Neural crest cell (in vitro differentiated cells): ENCODE results near the gene WFS1. TPM values are rescaled to one million over a fixed set of nuclear protein-coding genes. Genes with fewer than 3 reads are reported as not detected.

Source experiments
- DNase-seq: peaks from one replicate; pipeline ENCODE4 v3.0.0; 2021; ENCODE audit warnings: low read depth, mixed read lengths, low spot score
- H3K27ac Mint-ChIP-seq: one replicate; pipeline ENCODE4 v1.8.0; 2021; ENCODE audit warnings: mild to moderate bottlenecking, mixed read lengths; ENCODE audit not compliant: unreplicated experiment
- H3K27me3 Mint-ChIP-seq: 2 replicates; pipeline ENCODE4 v1.8.0; 2021; ENCODE audit warnings: low read depth, mild to moderate bottlenecking, mixed read lengths
- H3K36me3 Mint-ChIP-seq: 2 replicates; pipeline ENCODE4 v1.8.0; 2021; ENCODE audit warnings: low read depth, mild to moderate bottlenecking, mixed read lengths
- H3K4me1 Mint-ChIP-seq: 2 replicates; pipeline ENCODE4 v1.8.0; 2021; ENCODE audit warnings: mixed read lengths
- H3K4me3 Mint-ChIP-seq: one replicate; pipeline ENCODE4 v1.8.0; 2021; ENCODE audit warnings: mild to moderate bottlenecking, mixed read lengths
- H3K9me3 Mint-ChIP-seq: 2 replicates; pipeline ENCODE4 v1.8.0; 2021; ENCODE audit warnings: mixed read lengths
- total RNA-seq: library from RNA; stranded (reverse); gene quantifications from 2 replicates; pipeline ENCODE4 v1.2.1, GENCODE V29; 2021
- TF ChIP-seq, protein P1 (sequence below): fragments of 200-600 bp; sonication (generic); conservative IDR thresholded peaks from 2 replicates; pipeline ENCODE4 v1.5.0; 2021; ENCODE audit warnings: antibody characterized with exemption, mild to moderate bottlenecking

WFS1 gene
- total RNA-seq, 1 donor from 2014 or later: 24.8 TPM

DNA sequence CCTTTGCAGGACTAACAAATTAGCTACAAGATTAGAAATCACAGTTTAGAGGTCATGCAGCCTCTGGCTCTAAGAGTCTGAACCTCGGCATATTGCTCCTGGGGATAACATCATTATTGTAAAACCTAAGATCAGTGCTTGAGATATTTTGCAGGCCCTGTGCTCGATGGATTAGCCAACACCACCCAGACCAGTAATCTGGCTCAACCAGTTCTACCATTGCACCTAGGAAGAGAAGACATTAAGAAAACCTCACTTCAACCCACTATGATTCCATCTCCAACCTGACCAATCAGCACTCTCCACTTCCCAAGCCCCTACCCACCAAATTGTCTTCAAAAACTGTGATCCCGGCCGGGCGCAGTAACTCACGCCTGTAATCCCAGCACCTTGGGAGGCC, 43.6 kb downstream of the WFS1 start:
- TF ChIP-seq, protein P1, sequence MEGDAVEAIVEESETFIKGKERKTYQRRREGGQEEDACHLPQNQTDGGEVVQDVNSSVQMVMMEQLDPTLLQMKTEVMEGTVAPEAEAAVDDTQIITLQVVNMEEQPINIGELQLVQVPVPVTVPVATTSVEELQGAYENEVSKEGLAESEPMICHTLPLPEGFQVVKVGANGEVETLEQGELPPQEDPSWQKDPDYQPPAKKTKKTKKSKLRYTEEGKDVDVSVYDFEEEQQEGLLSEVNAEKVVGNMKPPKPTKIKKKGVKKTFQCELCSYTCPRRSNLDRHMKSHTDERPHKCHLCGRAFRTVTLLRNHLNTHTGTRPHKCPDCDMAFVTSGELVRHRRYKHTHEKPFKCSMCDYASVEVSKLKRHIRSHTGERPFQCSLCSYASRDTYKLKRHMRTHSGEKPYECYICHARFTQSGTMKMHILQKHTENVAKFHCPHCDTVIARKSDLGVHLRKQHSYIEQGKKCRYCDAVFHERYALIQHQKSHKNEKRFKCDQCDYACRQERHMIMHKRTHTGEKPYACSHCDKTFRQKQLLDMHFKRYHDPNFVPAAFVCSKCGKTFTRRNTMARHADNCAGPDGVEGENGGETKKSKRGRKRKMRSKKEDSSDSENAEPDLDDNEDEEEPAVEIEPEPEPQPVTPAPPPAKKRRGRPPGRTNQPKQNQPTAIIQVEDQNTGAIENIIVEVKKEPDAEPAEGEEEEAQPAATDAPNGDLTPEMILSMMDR: no peak
- H3K9me3 Mint-ChIP-seq: peaks cover 5% of the 10 kb centered on the region
- peaks cover 11% of the 10 kb centered on the region for H3K4me1 Mint-ChIP-seq
- no peak overlapping the region for H3K4me3 Mint-ChIP-seq
- DNase-seq: no peak
- H3K36me3 Mint-ChIP-seq: no peaks in the 10 kb centered on the region
- H3K27me3 Mint-ChIP-seq: peaks cover 15% of the 10 kb centered on the region
- no peak overlapping the region for H3K27ac Mint-ChIP-seq

DNA sequence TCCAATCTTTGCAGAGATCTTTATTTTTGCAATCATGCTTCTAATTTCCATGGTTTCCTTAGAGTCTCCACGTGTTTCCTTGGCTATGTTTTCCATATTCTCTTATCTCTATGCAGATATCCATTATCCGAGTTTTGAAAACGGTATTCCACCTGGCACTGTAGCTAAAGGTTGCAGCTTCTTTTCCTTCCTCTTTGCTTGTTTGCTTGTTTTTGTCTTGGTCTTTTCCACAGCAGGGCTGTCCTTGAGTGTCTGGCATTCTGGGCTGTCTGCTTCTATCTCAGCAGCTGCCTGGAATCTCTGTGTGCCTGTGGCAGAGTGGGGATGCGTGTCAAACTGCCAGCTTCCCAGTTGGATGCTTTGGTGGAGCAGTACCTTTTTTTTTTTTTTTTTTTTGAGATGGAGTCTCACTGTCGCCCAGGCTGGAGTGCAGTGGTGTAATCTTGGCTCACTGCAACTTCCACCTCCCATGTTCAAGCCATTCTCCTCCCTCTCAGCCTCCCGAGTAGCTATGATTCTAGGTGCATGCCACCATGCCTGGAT, 46.9 kb downstream of the WFS1 start:
- H3K27me3 Mint-ChIP-seq: peaks cover 3% of the 10 kb centered on the region
- peaks cover 3% of the 10 kb centered on the region for H3K9me3 Mint-ChIP-seq
- TF ChIP-seq, protein P1: no peak
- no peak overlapping the region for H3K27ac Mint-ChIP-seq
- H3K36me3 Mint-ChIP-seq: no peaks in the 10 kb centered on the region
- no peak for DNase-seq
- no peaks in the 10 kb centered on the region for H3K4me1 Mint-ChIP-seq
- H3K4me3 Mint-ChIP-seq: no peak overlapping the region

DNA sequence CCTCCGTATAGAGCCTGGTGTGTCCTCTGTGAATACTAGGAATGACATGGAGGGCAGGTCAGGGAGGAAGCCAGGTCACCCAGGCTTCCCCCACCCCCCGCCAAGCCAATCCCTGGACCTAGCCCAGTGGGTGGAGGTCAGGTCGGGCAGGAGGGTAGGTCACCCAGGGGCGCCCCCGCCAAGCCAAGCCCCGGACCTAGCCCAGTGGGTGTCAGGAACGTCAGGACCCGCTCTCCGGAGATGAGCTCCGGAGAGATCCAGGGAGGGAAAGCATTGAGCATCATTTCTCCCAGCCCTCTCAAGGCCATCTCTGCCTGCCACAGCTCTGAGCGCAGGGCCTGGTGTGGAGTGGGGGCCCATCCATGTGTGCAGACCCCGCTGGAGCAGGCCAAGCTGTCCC, 48.6 kb downstream of the WFS1 start:
- no peak overlapping the region for H3K27ac Mint-ChIP-seq

GRCh38 chr4:6319530-6320150, 50.0 kb downstream of the WFS1 start:
- peak overlapping the region; percentile 24 for H3K27ac Mint-ChIP-seq
- no peak overlapping the region for H3K4me3 Mint-ChIP-seq
- DNase-seq: no peak
- H3K4me1 Mint-ChIP-seq: peaks cover 2% of the 10 kb centered on the region
- peaks cover 1% of the 10 kb centered on the region for H3K27me3 Mint-ChIP-seq
- H3K36me3 Mint-ChIP-seq: no peaks in the 10 kb centered on the region
- H3K9me3 Mint-ChIP-seq: peaks cover 3% of the 10 kb centered on the region
- TF ChIP-seq, protein P1: no peak

More for the DNA sequence above, 48.6 kb downstream of the WFS1 start:
- Mint-ChIP-seq H3K4me1 (no peaks in the 10 kb centered on the region), H3K36me3 (no peaks in the 10 kb centered on the region), H3K4me3 (no peak overlapping the region), H3K9me3 (peaks cover 3% of the 10 kb centered on the region), H3K27me3 (peaks cover 3% of the 10 kb centered on the region)
- TF ChIP-seq, protein P1: no peak
- DNase-seq: no peak

DNA sequence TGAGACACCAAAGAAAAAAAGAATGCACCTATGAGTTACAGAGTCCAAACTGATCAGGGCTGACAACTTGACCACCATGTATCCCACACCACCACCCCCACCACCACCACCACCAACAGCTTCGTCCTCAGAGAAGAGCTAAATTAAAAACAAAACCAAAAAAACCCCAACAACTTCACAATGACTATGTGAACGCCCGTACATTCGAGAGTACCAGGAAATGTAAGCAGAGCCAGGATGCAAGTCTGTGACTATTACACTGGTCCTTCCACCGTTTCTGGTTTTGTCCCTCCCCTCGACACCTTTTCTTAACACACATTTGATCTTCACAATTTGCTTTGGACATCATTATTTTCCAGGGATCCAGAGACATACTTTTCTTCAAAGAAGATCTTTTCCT, 51.0 kb downstream of the WFS1 start:
- Mint-ChIP-seq H3K4me3 (no peak overlapping the region), H3K4me1 (peaks cover 4% of the 10 kb centered on the region), H3K27me3 (peaks cover 2% of the 10 kb centered on the region), H3K9me3 (peaks cover 3% of the 10 kb centered on the region), H3K36me3 (no peaks in the 10 kb centered on the region), H3K27ac (peak overlapping the region; percentile 89)
- TF ChIP-seq, protein P1: no peak
- no peak for DNase-seq
